NT2/D1 (cell line): ENCODE data around the gene SETDB2.

Experiments used
- SUZ12 ChIP-seq: IDR thresholded peaks from 2 replicates; pipeline ENCODE4 v1.6.1; 2011; ENCODE audit not compliant: insufficient read length, insufficient read depth; ENCODE audit errors: extremely low read depth
- YY1 ChIP-seq: IDR thresholded peaks from 2 replicates; pipeline ENCODE4 v1.6.1; 2011; ENCODE audit not compliant: insufficient read length, insufficient read depth
- ZNF274 ChIP-seq: IDR thresholded peaks from 2 replicates; pipeline ENCODE4 v1.6.1; 2011; ENCODE audit warnings: mild to moderate bottlenecking, low read depth, low read length

DNA sequence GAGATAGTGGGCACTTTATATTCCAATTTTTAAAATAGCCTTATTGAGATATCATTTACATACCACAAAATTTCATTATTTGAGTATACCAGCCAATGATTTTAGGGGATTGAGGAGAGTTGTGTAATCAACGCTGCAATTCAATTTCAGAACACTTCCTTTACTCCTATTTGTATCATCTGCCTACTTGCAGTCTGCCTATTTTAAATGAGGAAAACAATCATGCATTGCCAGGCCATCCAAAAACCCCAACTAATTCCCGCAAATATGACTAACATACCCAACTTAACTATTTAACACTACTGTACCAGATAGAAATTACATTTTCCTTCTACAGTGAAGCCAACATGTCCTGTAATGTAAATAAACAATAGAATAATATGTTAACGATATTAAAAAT lies 26.9 kb upstream of the SETDB2 start:
- no peak for TF ChIP-seq YY1
- TF ChIP-seq SUZ12, result no peak
- TF ChIP-seq ZNF274, result no peak
